ENCODE results near the gene IL16.
"Not testable (repeated sequence)": the region's sequence is repeated elsewhere in the genome, so short reads cannot be mapped to it uniquely, and the experiment has no call there.

The IL16 gene

DNA sequence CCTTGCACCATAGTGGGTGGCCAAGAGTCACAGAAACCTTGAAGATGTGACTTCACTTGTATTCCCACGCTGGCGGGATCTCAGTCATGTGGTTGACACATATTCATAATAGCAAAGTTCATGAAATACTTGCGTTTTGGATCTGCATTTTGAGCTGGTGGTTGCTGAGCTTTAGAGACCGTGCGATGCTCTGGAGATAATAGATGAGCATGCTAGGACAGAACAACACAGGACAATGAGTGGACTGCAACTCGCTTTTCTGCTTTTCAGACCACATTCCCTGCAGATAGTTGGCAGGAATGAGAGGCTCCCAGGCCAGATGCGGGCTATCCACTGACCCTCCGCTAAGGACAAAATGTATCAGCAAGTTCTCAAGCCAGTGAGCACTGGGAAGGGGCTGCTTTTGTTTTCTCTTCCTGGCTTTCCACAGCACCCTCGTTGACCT, 141.1 kb downstream of the IL16 start:
- no peak for DNase-seq (ENCODE audit: low spot score)

DNA sequence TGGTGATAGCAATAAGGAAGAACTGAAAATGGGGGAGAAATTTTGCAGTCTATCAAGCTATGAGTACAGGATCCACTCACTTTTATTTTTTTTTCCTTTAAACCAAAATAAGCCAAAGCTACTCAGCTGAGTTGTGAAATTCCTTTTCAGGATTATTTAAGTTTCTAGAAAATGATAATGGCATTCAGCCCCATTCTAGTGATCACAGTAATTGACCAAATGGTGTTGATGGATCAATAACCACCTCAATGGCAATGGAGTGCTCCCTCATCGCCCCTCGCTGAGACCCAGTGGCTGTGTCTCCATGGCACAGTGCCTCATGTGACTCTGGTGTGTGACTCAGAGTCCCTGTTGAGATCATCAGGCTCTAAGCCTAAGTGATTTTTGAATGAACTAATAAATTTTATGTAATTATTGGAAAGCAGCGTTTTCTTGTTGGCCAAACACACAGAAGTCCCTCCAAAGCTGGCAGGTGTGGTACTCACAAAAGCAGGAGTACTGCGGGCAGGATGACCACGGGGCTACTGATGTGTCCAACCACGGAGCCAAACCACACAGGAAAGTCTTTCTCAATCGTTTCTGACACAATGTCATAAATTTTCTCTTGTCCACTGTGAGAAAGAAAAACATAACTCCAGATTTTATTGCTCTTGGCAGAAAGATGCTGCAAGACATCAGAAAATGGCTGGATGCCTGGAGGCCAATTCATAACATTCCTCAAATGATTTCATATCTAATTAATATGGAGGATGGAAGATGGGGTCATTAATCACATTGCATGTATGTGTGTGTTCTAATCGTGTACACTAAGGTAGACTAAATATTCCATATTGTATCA, 141.7 kb downstream of the IL16 start:
- DNase-seq (ENCODE audit: low spot score): no peak

DNA sequence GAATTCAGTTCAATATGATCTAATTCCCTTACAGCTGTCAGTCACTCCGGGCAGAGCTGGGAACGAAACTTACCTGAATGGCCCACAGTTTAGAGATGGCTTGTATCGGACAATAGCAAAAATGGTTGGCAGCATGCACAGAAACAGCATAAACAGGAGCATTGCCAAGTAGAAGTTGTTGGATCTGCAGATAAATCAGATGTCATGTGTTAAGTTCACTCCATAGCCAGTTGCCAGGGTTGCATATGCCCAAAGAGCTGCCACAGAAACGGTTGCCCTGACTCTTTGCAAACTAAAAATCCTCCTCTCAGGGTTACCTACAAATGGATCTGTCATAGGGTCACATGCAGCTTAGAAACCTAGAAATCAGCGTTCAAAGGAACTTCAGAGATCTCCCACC, 142.6 kb downstream of the IL16 start:
- DNase-seq (ENCODE audit: low spot score): no peak

DNA sequence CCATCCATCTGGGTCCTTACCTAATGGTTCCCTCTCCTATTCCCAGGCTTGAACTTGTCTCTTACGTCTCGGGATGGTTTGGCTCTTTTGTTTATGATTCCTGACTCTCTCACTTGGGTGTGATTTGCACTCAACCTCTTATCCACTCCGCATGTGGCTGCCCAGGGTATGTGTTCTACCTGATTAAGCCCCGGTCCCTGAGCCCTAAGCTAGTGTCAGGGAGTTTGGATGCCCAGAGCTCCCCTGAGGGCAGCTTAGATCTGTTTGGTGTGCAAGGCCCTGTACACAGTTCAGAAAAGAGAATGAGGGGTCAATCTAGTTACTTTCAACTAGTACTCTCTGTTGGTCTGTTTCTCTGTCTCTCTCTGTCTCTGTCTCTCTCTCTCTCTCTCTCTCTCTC, 143.2 kb downstream of the IL16 start:
- no peak for DNase-seq (ENCODE audit: low spot score)

- DNase-seq (ENCODE audit: low spot score): no peak
Measured at GRCh38 chr15:81341351-81341750, 144.7 kb downstream of the IL16 start.

DNA sequence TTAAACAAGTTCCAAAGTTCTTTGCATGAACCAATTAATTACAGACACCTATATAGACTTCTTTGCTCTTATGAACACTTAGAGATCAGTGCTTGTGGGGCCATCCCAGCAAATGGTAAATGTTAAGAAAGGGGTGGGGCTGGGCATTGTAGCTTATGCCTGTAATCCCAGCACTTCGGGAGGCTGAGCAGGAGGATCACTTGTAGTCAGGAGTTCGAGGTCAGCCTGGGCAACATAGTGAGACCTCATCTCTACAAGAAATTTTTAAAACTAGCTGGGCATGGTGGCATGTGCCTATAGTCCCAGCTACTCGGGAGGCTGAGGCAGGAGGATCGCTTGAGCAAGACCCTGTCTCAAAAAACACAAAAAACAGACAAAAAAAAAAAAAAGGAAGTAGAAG, 146.7 kb downstream of the IL16 start:
- no peak for DNase-seq (ENCODE audit: low spot score)

DNA sequence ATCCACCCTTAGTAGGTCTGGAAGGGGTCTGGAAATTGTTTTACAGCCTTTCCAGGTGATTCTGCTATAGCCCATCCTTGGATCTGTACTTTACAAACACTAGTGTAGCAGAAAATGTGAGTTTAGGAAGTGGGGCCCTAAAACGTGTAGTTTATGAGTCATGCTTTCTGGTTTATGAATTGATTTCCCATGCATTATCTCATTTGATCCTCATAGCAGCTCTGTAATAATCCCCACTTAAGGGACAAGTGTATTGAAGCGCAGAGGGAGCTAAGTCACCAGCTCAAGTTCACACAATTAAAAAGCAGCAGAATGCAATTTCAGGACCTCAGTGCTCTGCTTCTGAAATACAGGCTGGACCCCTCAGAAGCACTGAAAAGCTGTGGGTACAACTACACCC, 149.9 kb downstream of the IL16 start:
- DNase-seq (ENCODE audit: low spot score): no peak

DNA sequence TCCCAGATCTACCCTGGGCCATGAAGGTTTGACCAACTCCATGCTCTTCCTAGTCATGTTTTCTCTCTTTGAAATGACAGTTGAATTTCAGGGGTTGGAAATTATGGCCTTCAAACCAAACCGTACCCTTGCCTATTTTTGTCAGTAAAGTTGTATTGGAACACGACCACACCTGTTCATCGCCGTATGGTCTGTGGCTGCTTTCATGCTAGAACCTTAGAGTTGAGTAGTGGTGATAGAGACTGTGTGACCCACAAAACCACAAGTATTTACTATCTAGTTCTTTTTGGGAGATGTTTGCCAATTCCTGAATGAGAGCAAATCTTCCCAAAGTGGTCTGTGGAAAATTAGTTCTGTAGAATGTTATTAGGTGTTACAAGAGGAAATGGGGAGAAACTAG, 151.2 kb downstream of the IL16 start:
- DNase-seq (ENCODE audit: low spot score): no peak

DNA sequence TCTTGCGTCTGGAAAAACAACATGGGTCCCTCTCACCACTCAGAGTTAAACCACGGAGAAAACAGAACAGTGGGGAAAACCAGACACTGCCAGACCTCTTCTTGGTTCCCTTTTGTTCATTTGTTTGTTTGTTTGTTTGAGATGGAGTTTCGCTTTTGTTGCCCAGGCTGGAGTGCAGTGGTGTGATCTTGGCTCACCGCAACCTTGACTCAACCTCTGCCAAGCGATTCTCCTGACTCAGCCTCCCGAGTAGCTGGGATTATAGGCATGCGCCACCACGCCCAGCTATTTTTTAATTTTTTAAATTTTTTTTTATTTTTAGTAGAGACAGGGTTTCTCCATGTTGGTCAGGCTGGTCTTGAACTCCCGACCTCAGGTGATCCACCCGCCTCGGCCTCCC, 152.0 kb downstream of the IL16 start:
- DNase-seq (ENCODE audit: low spot score): not testable (repeated sequence)

DNA sequence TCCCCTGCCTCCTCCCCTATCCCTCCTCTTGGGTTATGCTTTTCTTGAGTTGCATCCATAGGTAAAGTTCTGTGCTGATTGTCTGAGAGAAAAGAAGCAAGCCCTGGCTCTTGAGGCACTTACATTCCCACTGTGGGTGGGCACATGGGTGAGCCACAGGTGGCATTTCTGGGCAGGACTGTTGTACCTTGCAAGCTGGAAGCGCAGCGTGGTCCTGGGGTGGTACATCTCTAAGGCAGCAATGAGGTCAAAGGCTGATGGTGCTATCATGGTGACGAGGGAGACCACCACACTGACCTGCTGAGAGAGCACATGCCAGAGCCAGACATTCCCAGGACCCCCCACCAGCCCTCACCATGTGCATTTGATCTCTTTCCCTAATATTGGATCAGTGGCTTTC, 152.6 kb downstream of the IL16 start:
- no peak for DNase-seq (ENCODE audit: low spot score)

- DNase-seq (ENCODE audit: low spot score): no peak
Measured at GRCh38 chr15:81351651-81352050, 155.0 kb downstream of the IL16 start.

DNA sequence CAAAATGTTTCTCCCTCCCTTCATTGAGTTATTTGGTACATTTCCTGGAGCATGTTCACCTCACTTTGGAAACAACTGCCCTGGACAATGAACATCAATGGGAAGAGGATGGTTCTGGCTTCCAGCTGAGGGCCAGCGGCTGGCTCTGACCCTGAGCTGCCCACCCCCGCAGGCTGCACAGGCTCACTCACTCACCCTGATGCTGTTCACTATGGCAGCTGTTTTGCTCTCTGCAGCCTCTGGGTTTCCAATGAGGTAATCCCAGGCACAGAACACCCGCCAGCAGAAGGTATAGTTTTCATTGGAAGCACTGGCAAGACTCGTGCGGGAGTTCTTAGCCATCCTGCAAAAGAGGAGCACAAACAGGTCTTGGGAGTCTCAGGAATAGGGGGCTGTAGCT, 159.6 kb downstream of the IL16 start:
- no peak for DNase-seq (ENCODE audit: low spot score)

GRCh38 chr15:81357180-81357686, 160.6 kb downstream of the IL16 start:
- no peak for DNase-seq (ENCODE audit: low spot score)

DNA sequence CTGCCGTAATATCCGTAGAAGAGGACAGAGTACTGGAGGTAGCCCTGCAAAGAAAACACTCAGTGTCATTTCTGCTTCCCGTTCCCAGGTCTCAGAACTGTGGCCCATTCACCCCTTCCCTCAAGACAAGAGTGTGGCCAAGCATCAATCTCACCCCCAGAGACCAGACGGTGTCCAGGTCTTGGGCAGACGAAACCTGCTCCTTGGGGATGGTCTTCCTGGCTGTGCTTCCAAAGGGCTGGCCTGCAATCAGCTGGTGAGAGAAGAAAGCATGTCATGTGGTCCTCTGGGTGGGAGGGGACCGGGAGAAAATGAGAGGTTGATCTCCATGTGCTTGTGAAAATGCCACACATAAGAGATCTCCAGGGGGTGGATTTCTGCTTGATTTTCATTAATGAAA, 161.6 kb downstream of the IL16 start:
- DNase-seq (ENCODE audit: low spot score): no peak

DNA sequence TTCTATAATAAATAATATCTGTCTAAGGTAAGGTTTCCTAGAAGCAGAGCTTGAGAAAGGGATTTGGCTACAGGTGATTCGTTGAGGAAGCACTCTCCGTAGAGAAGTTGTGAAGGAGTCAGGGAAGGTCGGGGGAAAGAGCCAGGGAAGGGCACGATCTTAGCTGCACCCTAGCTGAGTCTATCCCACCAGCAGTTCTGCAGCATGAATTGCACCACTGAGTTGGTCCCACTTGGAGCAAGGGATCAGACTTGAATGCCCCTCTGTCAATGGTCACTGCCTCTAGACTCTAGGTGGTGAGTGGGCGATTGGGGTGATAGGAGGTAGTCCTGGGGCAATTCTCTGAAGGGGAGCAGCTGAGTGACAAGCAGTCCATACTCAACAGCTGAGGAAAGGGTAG, 163.8 kb downstream of the IL16 start:
- DNase-seq (ENCODE audit: low spot score): no peak

GRCh38 chr15:81361891-81362290, 165.2 kb downstream of the IL16 start:
- DNase-seq (ENCODE audit: low spot score): no peak

- no peak for DNase-seq (ENCODE audit: low spot score)
Measured at GRCh38 chr15:81362790-81363189, 166.1 kb downstream of the IL16 start.

DNA sequence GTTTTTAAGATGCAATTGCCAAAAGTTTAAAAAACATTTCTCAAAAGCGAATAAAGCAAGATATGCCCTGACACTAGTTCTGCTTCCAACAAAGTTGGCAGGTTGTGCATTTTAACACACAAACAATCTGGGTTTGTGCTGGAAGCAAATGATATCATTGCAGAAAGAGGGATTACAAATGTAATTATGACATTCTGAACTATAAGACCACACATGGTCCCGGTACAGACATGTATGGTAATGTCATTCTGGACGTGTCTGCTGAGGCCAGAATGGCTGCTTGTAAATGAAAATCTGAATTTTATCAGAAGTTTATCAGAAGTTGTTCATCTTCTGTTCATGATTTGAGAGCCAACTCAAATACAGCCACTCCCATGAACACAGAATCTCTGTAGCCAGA, 166.6 kb downstream of the IL16 start:
- no peak for DNase-seq (ENCODE audit: low spot score)
